Mammary microvascular endothelial cell (primary cell): ENCODE data around the gene TGIF1. TPM values are rescaled to one million over a fixed set of nuclear protein-coding genes. Genes with fewer than 3 reads are reported as not detected.

Experiments used
- total RNA-seq: library from RNA; depleted of rRNA; stranded (reverse); fragments of >200 nt; gene quantifications from 2 replicates; pipeline ENCODE4 v1.2.3, GENCODE V29; 2015

TGIF1 gene
- total RNA-seq, result 34.5 TPM in 2 replicates

GRCh38 chr18:3450012-3450798 lies at the start of gene TGIF1:
Gene TGIF1, plus strand, starts transcription at chr18:3450172. Its CDS starts 318 bp downstream, at chr18:3450490.

Other genes with a start within 250 kb of the TGIF1 start
- gene MYOM1, start 230.2 kb upstream of the TGIF1 start, total RNA-seq, result 0.05 and 0.07 TPM in 2 replicates
- 1,237 and 1,311 TPM in 2 replicates for gene MYL12A, start 202.4 kb upstream of the TGIF1 start, total RNA-seq
- 648 and 672 TPM in 2 replicates for gene MYL12B, start 188.0 kb upstream of the TGIF1 start, total RNA-seq